ENCODE data around the gene IRAK2. TPM values are rescaled to one million over a fixed set of nuclear protein-coding genes. Genes with fewer than 3 reads are reported as not detected.

Gene IRAK2
- total and polyA plus RNA-seq, 5 donors from 2014 or later = 0.68 to 3.7 (median 2.9) TPM

DNA sequence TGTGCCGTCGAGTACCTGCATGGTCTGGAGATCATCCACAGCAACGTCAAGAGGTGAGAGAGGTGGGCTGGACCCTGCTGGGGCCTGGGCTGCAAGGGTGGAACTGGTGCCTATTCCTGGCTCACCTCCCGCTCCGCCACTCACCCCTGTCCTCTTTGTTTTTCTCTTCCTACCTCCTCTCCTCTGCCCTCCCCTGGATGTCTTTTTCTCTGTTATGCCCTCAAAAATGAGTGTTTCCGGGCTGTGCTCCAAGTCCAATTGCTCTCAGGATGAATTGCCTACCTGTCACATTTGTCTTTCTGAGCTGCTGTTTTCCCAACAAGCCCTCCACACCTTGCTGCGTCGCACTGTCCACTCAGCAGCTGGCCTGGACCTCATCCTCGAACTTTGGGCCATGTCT is 55.0 kb downstream of the IRAK2 start:
- H3K4me3 Mint-ChIP-seq = no peak overlapping the region
- peaks cover 4% of the 10 kb centered on the region for H3K27me3 Mint-ChIP-seq
- Histone ChIP-seq H3K27ac (ENCODE audit: insufficient read depth, low read length, poor library complexity, severe bottlenecking) (no peak overlapping the region), H3K36me3 (ENCODE audit: control insufficient read depth, insufficient read depth, low read length) (peaks cover 16% of the 10 kb centered on the region), H3K4me1 (ENCODE audit: control insufficient read depth, insufficient read depth, low read length, poor library complexity, severe bottlenecking) (peaks cover 31% of the 10 kb centered on the region), H3K4me3 (ENCODE audit: low read depth, low read length) (no peak overlapping the region), H3K9me3 (ENCODE audit: control insufficient read depth in 2 of 2, low read length in 2 of 2) (no peaks in the 10 kb centered on the region), H3K27me3 (ENCODE audit: control insufficient read depth, insufficient read depth, low read length) (no peaks in the 10 kb centered on the region)
- H3K9me3 Mint-ChIP-seq = peaks cover 0 to 5% (median 0%) of the 10 kb centered on the region in 7 donors
- ATAC-seq (ENCODE audit: low read depth in 2 of 2) (no peak), DNase-seq (no peak)
- H3K36me3 Mint-ChIP-seq = peaks cover 31% of the 10 kb centered on the region
- H3K4me1 Mint-ChIP-seq = peaks cover 15 to 53% (median 36%) of the 10 kb centered on the region in 4 donors
- peak overlapping the region in 2 of 3 donors; percentile 65 to 86 for H3K27ac Mint-ChIP-seq

DNA sequence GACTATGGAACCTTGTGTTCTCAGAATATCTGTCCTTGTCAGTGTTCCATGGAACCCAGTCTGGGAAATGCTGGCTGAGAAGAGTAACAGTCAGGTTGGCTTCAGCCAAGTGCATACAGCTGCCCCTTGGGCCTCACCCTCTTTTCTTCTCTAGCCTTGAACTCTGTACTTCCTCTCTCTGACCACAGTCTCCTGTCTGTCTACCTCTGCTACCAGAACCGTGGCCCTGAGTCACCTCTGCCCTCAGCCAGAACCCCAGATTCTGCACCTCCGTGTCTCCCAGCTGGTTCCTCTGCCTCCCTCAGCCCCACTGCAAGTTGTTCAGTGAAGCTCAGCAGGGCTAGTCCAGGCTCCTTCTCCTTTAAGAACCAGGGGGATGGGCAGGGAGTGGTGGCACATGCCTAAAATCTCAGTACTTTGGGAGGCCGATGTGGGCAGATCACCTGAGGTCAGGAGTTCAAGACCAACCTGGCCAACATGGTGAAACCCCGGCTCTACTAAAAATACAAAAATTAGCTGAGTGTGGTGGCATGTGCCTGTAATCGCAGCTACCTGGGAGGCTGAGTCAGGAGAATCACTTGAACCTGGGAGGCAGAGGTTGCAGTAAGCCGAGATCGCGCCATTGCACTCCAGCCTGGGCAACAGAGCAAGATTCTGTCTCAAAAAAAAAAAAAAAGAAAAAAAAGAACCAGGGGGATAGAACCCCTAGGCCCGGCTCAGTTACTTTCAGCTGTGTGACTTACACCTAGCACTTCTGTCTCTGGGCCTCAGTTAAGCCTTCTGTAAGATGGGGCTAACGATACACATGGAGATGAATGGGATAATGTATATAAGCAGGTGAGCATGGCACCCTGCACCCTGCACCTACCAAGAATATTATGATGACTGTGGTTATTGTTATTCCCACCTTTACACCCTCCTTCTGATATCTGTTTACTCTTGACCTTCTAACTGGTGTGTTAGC is 59.2 kb downstream of the IRAK2 start:
- no peak overlapping the region for H3K4me3 ChIP-seq (ENCODE audit: low read depth, low read length)
- H3K36me3 ChIP-seq (ENCODE audit: control insufficient read depth, insufficient read depth, low read length) = no peaks in the 10 kb centered on the region
- Mint-ChIP-seq H3K27ac (peak overlapping the region; percentile 83 to 91 (median 86)), H3K4me1 (peaks cover 13 to 66% (median 51%) of the 10 kb centered on the region in 4 donors), H3K36me3 (peaks cover 18% of the 10 kb centered on the region), H3K4me3 (peak overlapping the region in 2 of 4 donors; percentile 50 to 75), H3K27me3 (peaks cover 4% of the 10 kb centered on the region), H3K9me3 (no peaks in the 10 kb centered on the region)
- no peaks in the 10 kb centered on the region for H3K27me3 ChIP-seq (ENCODE audit: control insufficient read depth, insufficient read depth, low read length)
- DNase-seq (peak in 2 of 3 donors; percentile 27 to 75), ATAC-seq (ENCODE audit: low read depth in 2 of 2) (peak; percentile 62 to 65)
- H3K4me1 ChIP-seq (ENCODE audit: control insufficient read depth, insufficient read depth, low read length, poor library complexity, severe bottlenecking) = peaks cover 50% of the 10 kb centered on the region
- no peak overlapping the region for H3K27ac ChIP-seq (ENCODE audit: insufficient read depth, low read length, poor library complexity, severe bottlenecking)
- H3K9me3 ChIP-seq (ENCODE audit: control insufficient read depth in 2 of 2, low read length in 2 of 2) = no peaks in the 10 kb centered on the region

DNA sequence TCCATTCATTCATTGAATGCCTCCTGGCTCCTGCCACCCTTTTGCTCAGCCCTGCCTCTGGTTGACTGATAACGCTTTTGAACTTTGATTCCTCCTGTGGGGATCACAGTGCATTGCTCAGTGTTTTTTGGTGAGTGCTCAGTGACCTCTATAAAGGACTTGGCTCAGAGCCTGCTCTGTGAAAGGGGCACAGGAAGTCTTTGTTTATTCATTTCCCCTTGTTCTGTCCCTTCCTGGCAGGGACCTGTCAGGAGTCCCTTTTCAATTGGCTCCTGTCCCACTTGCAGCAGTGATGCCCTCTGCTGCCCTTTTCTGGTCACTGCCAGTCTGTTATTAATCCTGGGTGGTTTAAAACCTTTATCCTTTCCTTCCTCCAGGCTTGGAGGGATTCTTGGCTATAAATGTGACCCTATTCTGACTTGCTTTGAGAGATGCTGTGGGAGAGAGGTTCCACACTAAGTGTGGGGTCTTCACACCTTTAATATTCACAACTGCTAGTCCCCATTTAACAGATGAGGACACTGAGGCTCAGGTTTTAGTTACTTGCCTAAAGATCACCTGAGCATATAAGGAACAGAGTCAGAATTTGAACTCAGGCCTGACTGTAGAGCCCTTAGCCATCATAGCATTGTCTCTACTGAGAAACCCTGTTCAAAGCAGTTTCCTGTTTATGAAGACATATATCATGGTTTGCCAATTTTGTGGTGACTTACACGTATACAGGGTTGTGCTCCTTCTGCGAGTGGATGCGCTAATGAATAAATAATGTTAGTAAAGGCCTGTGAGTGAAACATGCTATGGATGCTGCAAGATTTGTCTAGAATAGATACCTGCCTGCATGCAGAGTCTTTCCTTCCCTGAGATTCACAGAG is 60.3 kb downstream of the IRAK2 start:
- Histone ChIP-seq H3K27ac (ENCODE audit: insufficient read depth, low read length, poor library complexity, severe bottlenecking) (peak overlapping the region; percentile 44), H3K27me3 (ENCODE audit: control insufficient read depth, insufficient read depth, low read length) (no peaks in the 10 kb centered on the region), H3K36me3 (ENCODE audit: control insufficient read depth, insufficient read depth, low read length) (no peaks in the 10 kb centered on the region), H3K4me3 (ENCODE audit: low read depth, low read length) (peak overlapping the region; percentile 41), H3K9me3 (ENCODE audit: control insufficient read depth in 2 of 2, low read length in 2 of 2) (no peaks in the 10 kb centered on the region), H3K4me1 (ENCODE audit: control insufficient read depth, insufficient read depth, low read length, poor library complexity, severe bottlenecking) (peaks cover 50% of the 10 kb centered on the region)
- Mint-ChIP-seq H3K9me3 (no peaks in the 10 kb centered on the region), H3K27ac (peak overlapping the region; percentile 21 to 91 (median 83)), H3K36me3 (peaks cover 23% of the 10 kb centered on the region), H3K4me1 (peaks cover 13 to 64% (median 47%) of the 10 kb centered on the region in 4 donors), H3K27me3 (peaks cover 4% of the 10 kb centered on the region), H3K4me3 (peak overlapping the region in 3 of 4 donors; percentile 44 to 70 (median 50))
- ATAC-seq (ENCODE audit: low read depth in 2 of 2) (peak; percentile 38 to 43), DNase-seq (peak; percentile 41 to 78 (median 53))

DNA sequence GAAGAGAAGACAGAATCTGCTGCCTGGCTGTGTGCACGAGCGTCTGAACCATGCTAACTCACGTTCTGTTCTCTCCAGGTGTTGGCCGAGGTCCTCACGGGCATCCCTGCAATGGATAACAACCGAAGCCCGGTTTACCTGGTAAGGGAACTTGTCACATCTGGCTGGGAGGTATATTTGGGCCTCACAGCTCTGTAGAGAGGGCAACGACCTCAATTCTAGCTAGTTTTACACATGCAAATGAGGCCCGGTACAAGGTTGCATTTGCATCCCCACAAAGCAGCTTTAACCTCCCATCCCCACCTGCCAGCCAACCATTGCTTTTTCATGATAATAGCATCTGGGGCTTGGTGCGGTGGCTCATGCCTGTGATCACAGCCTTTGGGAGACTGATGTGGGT is 61.6 kb downstream of the IRAK2 start:
- no peak for ATAC-seq (ENCODE audit: low read depth in 2 of 2)
- peaks cover 16% of the 10 kb centered on the region for H3K36me3 Mint-ChIP-seq
- H3K27ac Mint-ChIP-seq = no peak overlapping the region
- no peak overlapping the region for H3K4me3 ChIP-seq (ENCODE audit: low read depth, low read length)
- H3K4me3 Mint-ChIP-seq = no peak overlapping the region
- peaks cover 41% of the 10 kb centered on the region for H3K4me1 ChIP-seq (ENCODE audit: control insufficient read depth, insufficient read depth, low read length, poor library complexity, severe bottlenecking)
- H3K4me1 Mint-ChIP-seq = peaks cover 7 to 54% (median 37%) of the 10 kb centered on the region in 4 donors
- no peak for DNase-seq
- H3K36me3 ChIP-seq (ENCODE audit: control insufficient read depth, insufficient read depth, low read length) = no peaks in the 10 kb centered on the region
- H3K27ac ChIP-seq (ENCODE audit: insufficient read depth, low read length, poor library complexity, severe bottlenecking) = no peak overlapping the region
- no peaks in the 10 kb centered on the region for H3K9me3 Mint-ChIP-seq
- H3K27me3 ChIP-seq (ENCODE audit: control insufficient read depth, insufficient read depth, low read length) = no peaks in the 10 kb centered on the region
- H3K9me3 ChIP-seq (ENCODE audit: control insufficient read depth in 2 of 2, low read length in 2 of 2) = no peaks in the 10 kb centered on the region
- H3K27me3 Mint-ChIP-seq = peaks cover 4% of the 10 kb centered on the region

DNA sequence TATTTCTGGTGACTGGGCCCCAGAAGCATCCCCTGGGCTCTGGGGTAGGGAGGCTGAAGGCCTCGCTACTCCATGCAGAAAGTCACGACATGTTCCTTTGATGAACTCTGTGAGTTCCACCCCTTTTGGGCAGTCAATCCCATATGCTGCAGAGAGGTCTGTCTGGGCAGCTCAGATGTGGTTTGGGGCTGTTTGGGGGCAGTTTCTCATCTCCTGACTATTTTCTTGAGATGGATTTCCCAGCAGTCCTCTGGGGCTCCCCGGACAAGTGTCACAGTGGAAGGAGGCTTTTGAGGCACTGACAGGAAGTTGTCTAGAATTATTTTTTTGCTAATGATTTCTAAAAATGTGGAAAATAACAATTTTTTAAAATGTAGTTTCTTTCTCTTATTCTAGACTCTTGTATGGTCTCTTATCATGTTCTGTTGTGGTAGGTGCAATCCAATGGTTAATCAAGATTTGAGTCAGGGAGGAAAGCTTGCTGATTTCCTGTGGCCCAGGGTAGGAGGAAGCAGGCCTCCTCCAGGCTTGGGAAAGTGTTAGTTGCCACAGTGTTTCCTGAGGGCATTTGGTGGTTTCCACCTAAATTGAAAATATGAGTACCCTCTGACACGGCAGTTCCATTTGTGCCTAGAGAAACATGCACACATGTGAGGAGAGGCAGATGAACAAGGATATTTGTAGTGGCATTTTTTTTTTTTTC is 63.7 kb downstream of the IRAK2 start:
- H3K4me3 ChIP-seq (ENCODE audit: low read depth, low read length) = no peak overlapping the region
- Mint-ChIP-seq H3K27ac (peak overlapping the region in 2 of 3 donors; percentile 56), H3K27me3 (peaks cover 2% of the 10 kb centered on the region), H3K36me3 (peaks cover 15% of the 10 kb centered on the region), H3K4me3 (peak overlapping the region in 2 of 4 donors; percentile 10 to 32), H3K4me1 (peaks cover 7 to 39% (median 25%) of the 10 kb centered on the region in 4 donors), H3K9me3 (no peaks in the 10 kb centered on the region)
- no peaks in the 10 kb centered on the region for H3K9me3 ChIP-seq (ENCODE audit: control insufficient read depth in 2 of 2, low read length in 2 of 2)
- H3K36me3 ChIP-seq (ENCODE audit: control insufficient read depth, insufficient read depth, low read length) = no peaks in the 10 kb centered on the region
- no peaks in the 10 kb centered on the region for H3K27me3 ChIP-seq (ENCODE audit: control insufficient read depth, insufficient read depth, low read length)
- peaks cover 31% of the 10 kb centered on the region for H3K4me1 ChIP-seq (ENCODE audit: control insufficient read depth, insufficient read depth, low read length, poor library complexity, severe bottlenecking)
- H3K27ac ChIP-seq (ENCODE audit: insufficient read depth, low read length, poor library complexity, severe bottlenecking) = peak overlapping the region; percentile 29
- no peak for ATAC-seq (ENCODE audit: low read depth in 2 of 2)
- DNase-seq = peak in 1 of 3 donors; percentile 38

DNA sequence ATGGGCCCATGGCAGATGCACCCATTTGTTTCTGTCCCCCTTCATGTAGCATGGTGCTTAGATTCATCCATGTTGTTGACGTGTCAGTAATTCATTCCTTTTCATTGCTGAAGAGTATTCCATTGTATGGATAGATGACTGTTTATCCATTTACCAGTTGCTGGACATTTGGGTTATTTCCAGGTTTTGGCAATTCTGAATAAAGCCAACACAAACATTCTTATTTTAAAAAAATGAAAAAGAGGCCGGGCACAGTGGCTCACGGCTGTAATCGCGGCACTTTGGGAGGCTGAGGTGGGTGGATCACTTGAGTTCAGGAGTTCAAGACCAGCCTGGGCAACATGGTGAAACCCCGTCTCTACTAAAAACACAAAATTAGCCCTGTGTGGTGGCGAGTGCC is 64.9 kb downstream of the IRAK2 start:
- no peak overlapping the region for H3K4me3 Mint-ChIP-seq
- no peaks in the 10 kb centered on the region for H3K9me3 Mint-ChIP-seq
- H3K27ac ChIP-seq (ENCODE audit: insufficient read depth, low read length, poor library complexity, severe bottlenecking) = no peak overlapping the region
- ATAC-seq (ENCODE audit: low read depth in 2 of 2) (no peak), DNase-seq (no peak)
- peaks cover 5% of the 10 kb centered on the region for H3K36me3 ChIP-seq (ENCODE audit: control insufficient read depth, insufficient read depth, low read length)
- H3K4me1 Mint-ChIP-seq = peaks cover 7 to 27% (median 19%) of the 10 kb centered on the region in 4 donors
- no peaks in the 10 kb centered on the region for H3K27me3 Mint-ChIP-seq
- H3K36me3 Mint-ChIP-seq = peaks cover 15% of the 10 kb centered on the region
- H3K27ac Mint-ChIP-seq = peak overlapping the region; percentile 52 to 77 (median 63)
- no peaks in the 10 kb centered on the region for H3K27me3 ChIP-seq (ENCODE audit: control insufficient read depth, insufficient read depth, low read length)
- peaks cover 21% of the 10 kb centered on the region for H3K4me1 ChIP-seq (ENCODE audit: control insufficient read depth, insufficient read depth, low read length, poor library complexity, severe bottlenecking)
- H3K9me3 ChIP-seq (ENCODE audit: control insufficient read depth in 2 of 2, low read length in 2 of 2) = no peaks in the 10 kb centered on the region
- no peak overlapping the region for H3K4me3 ChIP-seq (ENCODE audit: low read depth, low read length)

DNA sequence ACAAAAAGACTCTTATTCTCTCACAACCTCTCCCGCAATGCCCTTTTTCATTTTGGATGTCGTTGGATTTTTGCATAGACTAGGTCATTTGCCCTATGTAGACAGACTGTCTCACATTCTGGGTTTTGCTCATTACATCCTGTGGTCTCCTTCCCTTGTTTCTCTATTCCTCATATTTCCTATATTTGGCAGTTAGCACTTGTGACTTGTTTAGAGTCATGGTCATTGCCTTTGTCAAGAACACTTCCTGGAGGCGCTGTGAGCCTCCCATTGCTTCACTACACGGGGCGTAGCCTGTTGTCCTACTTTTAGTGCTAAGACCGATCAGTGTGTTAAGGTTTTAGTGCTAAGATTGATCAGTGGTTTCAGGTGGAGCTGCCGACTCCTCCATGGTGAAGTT is 67.4 kb downstream of the IRAK2 start:
- no peak for DNase-seq
- no peak overlapping the region for H3K4me3 Mint-ChIP-seq
- H3K4me3 ChIP-seq (ENCODE audit: low read depth, low read length) = no peak overlapping the region

More for the DNA sequence above, 67.4 kb downstream of the IRAK2 start:
- no peaks in the 10 kb centered on the region for H3K27me3 Mint-ChIP-seq
- peaks cover 7% of the 10 kb centered on the region for H3K36me3 ChIP-seq (ENCODE audit: control insufficient read depth, insufficient read depth, low read length)
- no peak overlapping the region for H3K27ac ChIP-seq (ENCODE audit: insufficient read depth, low read length, poor library complexity, severe bottlenecking)
- H3K9me3 ChIP-seq (ENCODE audit: control insufficient read depth in 2 of 2, low read length in 2 of 2) = no peaks in the 10 kb centered on the region
- no peak for ATAC-seq (ENCODE audit: low read depth in 2 of 2)
- no peaks in the 10 kb centered on the region for H3K9me3 Mint-ChIP-seq
- H3K4me1 ChIP-seq (ENCODE audit: control insufficient read depth, insufficient read depth, low read length, poor library complexity, severe bottlenecking) = peaks cover 9% of the 10 kb centered on the region
- H3K4me1 Mint-ChIP-seq = peaks cover 0 to 19% (median 10%) of the 10 kb centered on the region in 4 donors
- no peaks in the 10 kb centered on the region for H3K27me3 ChIP-seq (ENCODE audit: control insufficient read depth, insufficient read depth, low read length)
- no peak overlapping the region for H3K27ac Mint-ChIP-seq
- peaks cover 24% of the 10 kb centered on the region for H3K36me3 Mint-ChIP-seq

Measured in CD4-positive, CD25-positive, alpha-beta regulatory T cell (primary cell).